ENCODE results near the gene THEMIS. TPM values are rescaled to one million over a fixed set of nuclear protein-coding genes. Genes with fewer than 3 reads are reported as not detected.
A peak's percentile ranks its signal among the peaks of the same experiment; 100 is the strongest.

Gene THEMIS
- total RNA-seq, 1 donor from 2014 or later = not detected

GRCh38 chr6:127939442-127940066 is 38.7 kb upstream of the THEMIS start:
- TF ChIP-seq CTCF (IDR thresholded peaks at IDR 0.05) = no peak
- H3K4me1 Mint-ChIP-seq (ENCODE audit: low read depth) = peaks cover 20% of the 10 kb centered on the region
- DNase-seq (ENCODE audit: low spot score) = no peak
- no peaks in the 10 kb centered on the region for H3K27me3 Mint-ChIP-seq (ENCODE audit: low read depth)
- no peaks in the 10 kb centered on the region for H3K9me3 Mint-ChIP-seq (ENCODE audit: low read depth)
- H3K4me3 Mint-ChIP-seq (ENCODE audit: unreplicated experiment) = no peak overlapping the region
- peak overlapping the region; percentile 93 for H3K27ac Mint-ChIP-seq (ENCODE audit: unreplicated experiment)
- H3K36me3 Mint-ChIP-seq (ENCODE audit: low read depth) = no peaks in the 10 kb centered on the region

GRCh38 chr6:127938701-127939100 is 37.8 kb upstream of the THEMIS start:
- no peaks in the 10 kb centered on the region for H3K9me3 Mint-ChIP-seq (ENCODE audit: low read depth)
- no peak for TF ChIP-seq CTCF (IDR thresholded peaks at IDR 0.05)
- no peak overlapping the region for H3K4me3 Mint-ChIP-seq (ENCODE audit: unreplicated experiment)
- H3K27ac Mint-ChIP-seq (ENCODE audit: unreplicated experiment) = peak overlapping the region; percentile 93
- H3K27me3 Mint-ChIP-seq (ENCODE audit: low read depth) = no peaks in the 10 kb centered on the region
- peaks cover 20% of the 10 kb centered on the region for H3K4me1 Mint-ChIP-seq (ENCODE audit: low read depth)
- DNase-seq (ENCODE audit: low spot score) = no peak
- no peaks in the 10 kb centered on the region for H3K36me3 Mint-ChIP-seq (ENCODE audit: low read depth)

- H3K27ac Mint-ChIP-seq (ENCODE audit: unreplicated experiment) = no peak overlapping the region
- no peaks in the 10 kb centered on the region for H3K27me3 Mint-ChIP-seq (ENCODE audit: low read depth)
- TF ChIP-seq CTCF (IDR thresholded peaks at IDR 0.05) = no peak
- H3K9me3 Mint-ChIP-seq (ENCODE audit: low read depth) = peaks cover 5% of the 10 kb centered on the region
- no peaks in the 10 kb centered on the region for H3K36me3 Mint-ChIP-seq (ENCODE audit: low read depth)
- no peak overlapping the region for H3K4me3 Mint-ChIP-seq (ENCODE audit: unreplicated experiment)
- H3K4me1 Mint-ChIP-seq (ENCODE audit: low read depth) = peaks cover 20% of the 10 kb centered on the region
- no peak for DNase-seq (ENCODE audit: low spot score)
Measured at GRCh38 chr6:127937747-127938146, 36.9 kb upstream of the THEMIS start.

- no peak overlapping the region for H3K27ac Mint-ChIP-seq (ENCODE audit: unreplicated experiment)
- H3K4me1 Mint-ChIP-seq (ENCODE audit: low read depth) = peaks cover 20% of the 10 kb centered on the region
- no peak for DNase-seq (ENCODE audit: low spot score)
- peaks cover 7% of the 10 kb centered on the region for H3K9me3 Mint-ChIP-seq (ENCODE audit: low read depth)
- no peak overlapping the region for H3K4me3 Mint-ChIP-seq (ENCODE audit: unreplicated experiment)
- H3K27me3 Mint-ChIP-seq (ENCODE audit: low read depth) = no peaks in the 10 kb centered on the region
- no peak for TF ChIP-seq CTCF (IDR thresholded peaks at IDR 0.05)
- no peaks in the 10 kb centered on the region for H3K36me3 Mint-ChIP-seq (ENCODE audit: low read depth)
Measured at GRCh38 chr6:127937102-127937501, 36.2 kb upstream of the THEMIS start.

- Mint-ChIP-seq H3K27ac (ENCODE audit: unreplicated experiment) (no peak overlapping the region), H3K4me1 (ENCODE audit: low read depth) (peaks cover 20% of the 10 kb centered on the region), H3K27me3 (ENCODE audit: low read depth) (no peaks in the 10 kb centered on the region), H3K36me3 (ENCODE audit: low read depth) (peaks cover 1% of the 10 kb centered on the region), H3K9me3 (ENCODE audit: low read depth) (peaks cover 9% of the 10 kb centered on the region), H3K4me3 (ENCODE audit: unreplicated experiment) (no peak overlapping the region)
- no peak for DNase-seq (ENCODE audit: low spot score)
- TF ChIP-seq CTCF (IDR thresholded peaks at IDR 0.05) = no peak
Measured at GRCh38 chr6:127934956-127935355, 34.1 kb upstream of the THEMIS start.

Measured in chondrocyte (in vitro differentiated cells).